ENCODE measurements around the gene HBP1. TPM values are rescaled to one million over a fixed set of nuclear protein-coding genes. Genes with fewer than 3 reads are reported as not detected.
"Not testable (repeated sequence)": the region's sequence is repeated elsewhere in the genome, so short reads cannot be mapped to it uniquely, and the experiment has no call there.

HBP1 gene, protein sequence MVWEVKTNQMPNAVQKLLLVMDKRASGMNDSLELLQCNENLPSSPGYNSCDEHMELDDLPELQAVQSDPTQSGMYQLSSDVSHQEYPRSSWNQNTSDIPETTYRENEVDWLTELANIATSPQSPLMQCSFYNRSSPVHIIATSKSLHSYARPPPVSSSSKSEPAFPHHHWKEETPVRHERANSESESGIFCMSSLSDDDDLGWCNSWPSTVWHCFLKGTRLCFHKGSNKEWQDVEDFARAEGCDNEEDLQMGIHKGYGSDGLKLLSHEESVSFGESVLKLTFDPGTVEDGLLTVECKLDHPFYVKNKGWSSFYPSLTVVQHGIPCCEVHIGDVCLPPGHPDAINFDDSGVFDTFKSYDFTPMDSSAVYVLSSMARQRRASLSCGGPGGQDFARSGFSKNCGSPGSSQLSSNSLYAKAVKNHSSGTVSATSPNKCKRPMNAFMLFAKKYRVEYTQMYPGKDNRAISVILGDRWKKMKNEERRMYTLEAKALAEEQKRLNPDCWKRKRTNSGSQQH
- 44.8 and 45.5 TPM in 2 replicates for total RNA-seq (2014; rRNA removed; shearing (Covaris generic))

GRCh38 chr7:107168233-107169119 lies at the start of gene HBP1:
TSS of gene HBP1 (plus strand) at chr7:107169003. CDS start at chr7:107179894, 10,891 bp downstream.
- Histone ChIP-seq H3K27ac (peak within 1 kb of the TSS; percentile 88), H3K27me3 (replicated peaks) (no peaks in the 10 kb centered on the region), H3K9me3 (replicated peaks) (no peaks in the 10 kb centered on the region), H3K4me3 (peak within 1 kb of the TSS; percentile 58), H3K4me1 (replicated peaks) (peaks cover 10% of the 10 kb centered on the region; the same call in 1 of the 2 replicates), H3K36me3 (no peaks in the 10 kb centered on the region)
- peak; percentile 99 to 100 for DNase-seq (ENCODE audit: low read depth in 1 of 2, low spot score in 2 of 2)

DNA sequence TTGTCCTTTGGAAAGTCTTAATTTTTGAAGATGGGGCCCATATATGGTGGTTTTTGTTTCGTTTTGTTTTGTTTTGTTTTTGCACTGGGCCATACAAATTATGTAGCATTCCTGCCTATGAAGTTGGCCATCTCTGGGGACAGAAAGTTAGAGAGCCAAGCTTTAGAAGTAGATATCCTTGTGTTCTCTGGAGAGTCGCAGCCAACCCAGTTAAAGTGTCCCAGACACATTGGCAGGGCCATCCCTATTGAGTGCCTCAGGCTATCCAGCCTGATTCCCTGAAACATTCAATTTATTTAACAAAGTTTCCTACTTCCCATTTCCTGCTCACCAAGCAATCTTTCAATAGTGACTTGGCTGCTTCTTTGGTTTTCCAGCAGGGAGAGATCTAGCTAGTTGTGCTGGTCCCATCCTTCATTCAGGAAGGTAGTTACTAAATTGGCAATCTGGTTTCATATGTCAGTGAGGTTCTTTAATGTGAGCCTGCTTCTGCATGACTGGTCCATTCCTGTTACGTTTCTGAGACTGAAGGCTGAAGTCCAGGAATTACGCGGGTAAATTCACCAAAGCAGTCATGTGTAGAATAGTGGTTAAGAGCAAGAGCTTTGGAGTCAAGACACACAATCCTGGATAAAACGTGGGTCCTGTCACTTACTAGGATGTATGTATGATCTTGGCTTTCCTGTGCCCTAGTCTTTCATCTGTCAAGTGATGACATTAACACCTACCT lies 49.3 kb upstream of the HBP1 start:
- H3K27me3 ChIP-seq (replicated peaks): no peaks in the 10 kb centered on the region
- H3K4me3 ChIP-seq: no peak overlapping the region
- no peak overlapping the region for H3K27ac ChIP-seq
- DNase-seq (ENCODE audit: low read depth in 1 of 2, low spot score in 2 of 2): no peak
- no peaks in the 10 kb centered on the region for H3K36me3 ChIP-seq
- no peaks in the 10 kb centered on the region for H3K9me3 ChIP-seq (replicated peaks)
- H3K4me1 ChIP-seq (replicated peaks): peaks cover 26% of the 10 kb centered on the region

DNA sequence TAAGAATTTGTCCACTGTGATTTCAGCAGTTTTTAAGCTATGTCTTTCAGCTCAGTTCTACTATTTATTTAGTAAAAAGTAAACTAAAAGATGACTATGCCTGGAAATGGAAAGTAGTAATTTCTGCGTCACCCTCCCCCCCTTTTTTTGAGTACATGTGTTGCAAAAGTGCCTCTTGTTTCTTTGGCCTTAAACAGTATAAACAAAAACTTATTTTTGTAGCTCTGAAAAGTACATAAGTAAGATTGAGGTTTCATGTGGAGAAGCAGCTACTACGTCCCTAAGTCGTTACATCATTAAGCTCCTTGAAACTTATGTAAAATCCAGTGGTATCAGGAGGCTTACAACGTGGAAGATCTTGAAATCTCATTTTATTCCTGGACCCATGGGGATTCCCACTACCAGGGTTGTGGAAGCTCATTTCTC lies 46.3 kb upstream of the HBP1 start:
- DNase-seq (ENCODE audit: low read depth in 1 of 2, low spot score in 2 of 2): peak in 1 of 2 experiments; percentile 59
- H3K27me3 ChIP-seq (replicated peaks): no peaks in the 10 kb centered on the region
- no peaks in the 10 kb centered on the region for H3K9me3 ChIP-seq (replicated peaks)
- H3K4me1 ChIP-seq (replicated peaks): peaks cover 25% of the 10 kb centered on the region
- H3K36me3 ChIP-seq: no peaks in the 10 kb centered on the region
- H3K27ac ChIP-seq: peak overlapping the region; percentile 29
- H3K4me3 ChIP-seq: no peak overlapping the region

DNA sequence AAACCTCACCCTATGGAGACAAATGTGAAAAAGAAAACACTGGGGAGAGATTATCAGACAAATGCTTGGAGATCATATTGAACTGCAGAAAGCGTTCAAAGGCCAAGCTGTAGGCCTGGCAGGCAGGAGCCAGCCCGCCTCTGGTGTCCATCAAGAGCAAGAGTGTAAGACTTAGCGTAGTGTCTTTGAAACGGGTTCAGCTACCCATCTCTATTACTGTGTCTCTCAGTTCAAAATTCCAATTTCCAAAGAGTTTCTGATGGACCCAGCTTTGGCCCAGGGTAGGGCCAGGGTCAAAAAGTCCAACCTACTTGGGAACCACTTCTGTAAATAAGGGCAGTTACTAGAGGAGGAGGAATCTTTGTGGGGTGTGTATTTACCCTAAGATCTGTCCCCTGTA lies 45.4 kb upstream of the HBP1 start:
- no peaks in the 10 kb centered on the region for H3K27me3 ChIP-seq (replicated peaks)
- H3K36me3 ChIP-seq: no peaks in the 10 kb centered on the region
- H3K4me1 ChIP-seq (replicated peaks): peaks cover 16% of the 10 kb centered on the region
- DNase-seq (ENCODE audit: low read depth in 1 of 2, low spot score in 2 of 2): no peak
- H3K27ac ChIP-seq: no peak overlapping the region
- no peaks in the 10 kb centered on the region for H3K9me3 ChIP-seq (replicated peaks)
- H3K4me3 ChIP-seq: no peak overlapping the region

- no peaks in the 10 kb centered on the region for H3K36me3 ChIP-seq
- H3K4me3 ChIP-seq: no peak overlapping the region
- H3K27me3 ChIP-seq (replicated peaks): no peaks in the 10 kb centered on the region
- peaks cover 11% of the 10 kb centered on the region for H3K4me1 ChIP-seq (replicated peaks)
- no peaks in the 10 kb centered on the region for H3K9me3 ChIP-seq (replicated peaks)
- no peak overlapping the region for H3K27ac ChIP-seq
- DNase-seq (ENCODE audit: low read depth in 1 of 2, low spot score in 2 of 2): no peak
These were observed 43.3 kb upstream of the HBP1 start for GRCh38 chr7:107125475-107125874.

GRCh38 chr7:107128217-107128616 lies 40.6 kb upstream of the HBP1 start:
- H3K4me1 ChIP-seq (replicated peaks): no peaks in the 10 kb centered on the region
- H3K36me3 ChIP-seq: no peaks in the 10 kb centered on the region
- H3K4me3 ChIP-seq: no peak overlapping the region
- H3K27ac ChIP-seq: no peak overlapping the region
- no peaks in the 10 kb centered on the region for H3K9me3 ChIP-seq (replicated peaks)
- H3K27me3 ChIP-seq (replicated peaks): no peaks in the 10 kb centered on the region; the same call in 1 of the 2 replicates
- DNase-seq (ENCODE audit: low read depth in 1 of 2, low spot score in 2 of 2): no peak

GRCh38 chr7:107128748-107129147 lies 40.1 kb upstream of the HBP1 start:
- H3K27ac ChIP-seq: no peak overlapping the region
- H3K9me3 ChIP-seq (replicated peaks): no peaks in the 10 kb centered on the region
- no peaks in the 10 kb centered on the region for H3K36me3 ChIP-seq
- no peak for DNase-seq (ENCODE audit: low read depth in 1 of 2, low spot score in 2 of 2)
- no peak overlapping the region for H3K4me3 ChIP-seq
- no peaks in the 10 kb centered on the region for H3K4me1 ChIP-seq (replicated peaks)
- H3K27me3 ChIP-seq (replicated peaks): no peaks in the 10 kb centered on the region; the same call in 1 of the 2 replicates

- H3K9me3 ChIP-seq (replicated peaks): no peaks in the 10 kb centered on the region
- H3K4me3 ChIP-seq: no peak overlapping the region
- no peak overlapping the region for H3K27ac ChIP-seq
- H3K36me3 ChIP-seq: no peaks in the 10 kb centered on the region
- no peak for DNase-seq (ENCODE audit: low read depth in 1 of 2, low spot score in 2 of 2)
- no peaks in the 10 kb centered on the region for H3K4me1 ChIP-seq (replicated peaks)
- H3K27me3 ChIP-seq (replicated peaks): no peaks in the 10 kb centered on the region; the same call in 1 of the 2 replicates
These were observed 38.1 kb upstream of the HBP1 start for GRCh38 chr7:107130487-107131220.

GRCh38 chr7:107133396-107133795 lies 35.4 kb upstream of the HBP1 start:
- H3K9me3 ChIP-seq (replicated peaks): no peaks in the 10 kb centered on the region
- no peak for DNase-seq (ENCODE audit: low read depth in 1 of 2, low spot score in 2 of 2)
- no peak overlapping the region for H3K4me3 ChIP-seq
- no peak overlapping the region for H3K27ac ChIP-seq
- H3K36me3 ChIP-seq: no peaks in the 10 kb centered on the region
- no peaks in the 10 kb centered on the region for H3K4me1 ChIP-seq (replicated peaks)
- no peaks in the 10 kb centered on the region; the same call in 1 of the 2 replicates for H3K27me3 ChIP-seq (replicated peaks)

DNA sequence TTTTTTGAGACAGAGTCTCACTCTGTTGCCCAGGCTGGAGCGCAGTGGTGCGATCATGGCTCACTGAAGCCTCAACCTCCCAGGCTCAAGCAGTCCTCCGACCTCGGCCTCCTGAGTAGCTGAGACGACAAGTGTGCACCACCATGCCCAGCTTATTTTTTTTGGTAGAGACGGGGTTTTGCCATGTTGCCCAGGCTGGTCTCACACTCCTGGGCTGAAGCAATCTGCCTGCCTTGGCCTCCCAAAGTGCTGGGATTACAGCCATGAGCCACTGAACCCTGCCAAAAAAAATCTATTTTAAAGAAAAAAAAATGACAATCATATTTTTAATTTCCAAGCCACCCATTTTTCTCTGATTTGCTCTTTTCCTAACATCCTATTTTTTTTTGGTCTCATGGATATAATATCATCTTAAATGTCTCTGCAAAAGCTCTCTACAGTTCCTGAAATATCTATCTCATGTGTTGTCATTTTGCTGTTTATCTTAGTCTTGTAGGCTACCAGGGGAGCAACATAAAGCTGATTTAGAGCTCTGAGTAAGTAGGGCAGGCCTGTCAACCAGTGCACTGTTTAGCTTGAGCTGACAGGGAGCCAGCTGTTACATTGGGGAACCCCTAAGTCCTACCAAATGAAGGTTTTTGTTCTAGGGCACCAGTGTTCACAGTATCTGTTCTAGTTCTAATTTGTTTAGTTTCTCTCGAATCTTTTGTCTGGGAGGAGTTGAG lies 29.9 kb upstream of the HBP1 start:
- Histone ChIP-seq H3K9me3 (replicated peaks) (no peaks in the 10 kb centered on the region), H3K4me3 (no peak overlapping the region), H3K36me3 (no peaks in the 10 kb centered on the region), H3K27me3 (replicated peaks) (no peaks in the 10 kb centered on the region), H3K4me1 (replicated peaks) (no peaks in the 10 kb centered on the region), H3K27ac (no peak overlapping the region)
- no peak for DNase-seq (ENCODE audit: low read depth in 1 of 2, low spot score in 2 of 2)

- H3K27ac ChIP-seq; H3K36me3 ChIP-seq; H3K4me3 ChIP-seq; H3K4me1 ChIP-seq (replicated peaks); DNase-seq (ENCODE audit: low read depth in 1 of 2, low spot score in 2 of 2); H3K27me3 ChIP-seq (replicated peaks); H3K9me3 ChIP-seq (replicated peaks): not testable (repeated sequence)
These were observed 24.9 kb upstream of the HBP1 start for GRCh38 chr7:107143875-107144274.

DNA sequence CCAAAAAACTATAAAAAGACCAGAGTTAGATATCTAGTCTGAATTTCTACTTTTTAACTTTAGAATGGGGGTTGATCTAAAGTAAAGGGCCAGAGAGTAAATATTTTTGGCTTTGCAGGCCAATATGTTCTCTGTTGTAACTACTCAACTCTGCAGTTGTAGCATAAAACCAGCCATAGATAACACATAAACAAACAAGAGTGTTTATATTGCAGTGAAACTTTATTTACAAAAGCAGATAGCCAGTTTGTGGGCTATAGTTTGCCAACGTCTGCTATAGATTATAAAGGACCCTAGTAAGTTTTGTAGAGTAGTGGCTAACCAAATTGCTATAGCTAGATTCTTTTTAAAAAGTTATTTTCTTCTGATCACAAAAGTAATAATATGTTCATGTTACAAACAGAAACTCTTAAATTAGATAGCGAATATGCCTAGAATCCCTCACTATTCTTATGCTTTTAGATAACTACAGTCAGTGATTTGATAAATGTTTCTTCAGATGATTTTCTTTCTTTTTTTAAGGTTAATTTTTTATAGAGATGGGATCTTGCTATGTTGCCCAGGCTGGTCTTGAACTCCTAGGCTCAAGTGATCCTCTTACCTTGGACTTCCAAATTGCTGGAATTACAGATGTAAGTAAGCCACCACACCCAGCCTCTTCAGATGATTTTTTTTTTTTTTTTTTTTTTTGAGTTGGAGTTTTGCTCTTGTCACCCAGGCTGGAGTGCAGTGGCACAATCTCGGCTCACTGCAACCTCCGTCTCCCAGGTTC lies 23.6 kb upstream of the HBP1 start:
- Histone ChIP-seq H3K27ac (no peak overlapping the region), H3K9me3 (replicated peaks) (no peaks in the 10 kb centered on the region), H3K36me3 (no peaks in the 10 kb centered on the region), H3K27me3 (replicated peaks) (no peaks in the 10 kb centered on the region), H3K4me1 (replicated peaks) (peaks cover 3% of the 10 kb centered on the region), H3K4me3 (no peak overlapping the region)
- no peak for DNase-seq (ENCODE audit: low read depth in 1 of 2, low spot score in 2 of 2)
